ENCODE results near the gene ZDHHC14.

The ZDHHC14 gene

GRCh38 chr6:157361886-157362285 is 19.1 kb upstream of the ZDHHC14 start:
- no peak for TF ChIP-seq EZH2 (optimal IDR thresholded peaks at IDR 0.05; ENCODE audit: low read depth, low read length)
- no peak for TF ChIP-seq EZH2phosphoT487 (IDR thresholded peaks at IDR 0.05; ENCODE audit: low read length)
- TF ChIP-seq CTCF (IDR thresholded peaks at IDR 0.05; ENCODE audit: low read length): no peak
- no peak overlapping the region for H3K4me3 ChIP-seq (ENCODE audit: low read length)
- H3K9ac ChIP-seq (ENCODE audit: low read length): no peak overlapping the region
- no peaks in the 10 kb centered on the region for H3K9me2 ChIP-seq (replicated peaks; ENCODE audit: insufficient read depth, low read length)
- no peak for DNase-seq
- H3F3A ChIP-seq (ENCODE audit: insufficient read depth, low read length): no peaks in the 10 kb centered on the region
- H2AFZ ChIP-seq (ENCODE audit: low read length): no peak overlapping the region
- H3K4me1 ChIP-seq (ENCODE audit: low read length): no peaks in the 10 kb centered on the region
- H3K4me2 ChIP-seq (ENCODE audit: low read depth, low read length): no peak overlapping the region
- no peaks in the 10 kb centered on the region for H4K20me1 ChIP-seq (ENCODE audit: insufficient read depth, low read length)
- H3K36me3 ChIP-seq (replicated peaks; ENCODE audit: insufficient read depth, low read length): no peaks in the 10 kb centered on the region
- H3K79me2 ChIP-seq (ENCODE audit: low read length): no peaks in the 10 kb centered on the region
- H3K27ac ChIP-seq (ENCODE audit: low read length): no peak overlapping the region
- H3K27me3 ChIP-seq (replicated peaks; ENCODE audit: insufficient read depth, low read length): peaks cover 9% of the 10 kb centered on the region; the same call in 1 of the 2 replicates
- H3K9me3 ChIP-seq (replicated peaks; ENCODE audit: insufficient read depth, low read length): no peaks in the 10 kb centered on the region

GRCh38 chr6:157364705-157365104 is 16.3 kb upstream of the ZDHHC14 start:
- Histone ChIP-seq H3K9me2 (replicated peaks; ENCODE audit: insufficient read depth, low read length) (no peaks in the 10 kb centered on the region), H2AFZ (ENCODE audit: low read length) (no peak overlapping the region), H3K27ac (ENCODE audit: low read length) (no peak overlapping the region), H3K36me3 (replicated peaks; ENCODE audit: insufficient read depth, low read length) (no peaks in the 10 kb centered on the region), H3K4me3 (ENCODE audit: low read length) (no peak overlapping the region), H3F3A (ENCODE audit: insufficient read depth, low read length) (peaks cover 2% of the 10 kb centered on the region; the same call in 1 of the 2 replicates), H4K20me1 (ENCODE audit: insufficient read depth, low read length) (no peaks in the 10 kb centered on the region), H3K4me2 (ENCODE audit: low read depth, low read length) (no peak overlapping the region), H3K79me2 (ENCODE audit: low read length) (no peaks in the 10 kb centered on the region), H3K9ac (ENCODE audit: low read length) (no peak overlapping the region), H3K4me1 (ENCODE audit: low read length) (peaks cover 4% of the 10 kb centered on the region; the same call in 1 of the 2 replicates), H3K27me3 (replicated peaks; ENCODE audit: insufficient read depth, low read length) (peaks cover 15% of the 10 kb centered on the region), H3K9me3 (replicated peaks; ENCODE audit: insufficient read depth, low read length) (no peaks in the 10 kb centered on the region)
- DNase-seq: no peak
- TF ChIP-seq EZH2 (optimal IDR thresholded peaks at IDR 0.05; ENCODE audit: low read depth, low read length) (no peak), CTCF (IDR thresholded peaks at IDR 0.05; ENCODE audit: low read length) (no peak), EZH2phosphoT487 (IDR thresholded peaks at IDR 0.05; ENCODE audit: low read length) (no peak)

- Histone ChIP-seq H3K27ac (ENCODE audit: low read length) (no peak overlapping the region), H3K9me2 (replicated peaks; ENCODE audit: insufficient read depth, low read length) (no peaks in the 10 kb centered on the region), H3K27me3 (replicated peaks; ENCODE audit: insufficient read depth, low read length) (peaks cover 21% of the 10 kb centered on the region), H3K4me2 (ENCODE audit: low read depth, low read length) (no peak overlapping the region), H3K4me1 (ENCODE audit: low read length) (peaks cover 9% of the 10 kb centered on the region; the same call in 1 of the 2 replicates), H3K9ac (ENCODE audit: low read length) (no peak overlapping the region), H2AFZ (ENCODE audit: low read length) (no peak overlapping the region), H3K79me2 (ENCODE audit: low read length) (no peaks in the 10 kb centered on the region), H4K20me1 (ENCODE audit: insufficient read depth, low read length) (no peaks in the 10 kb centered on the region), H3K36me3 (replicated peaks; ENCODE audit: insufficient read depth, low read length) (no peaks in the 10 kb centered on the region), H3K4me3 (ENCODE audit: low read length) (no peak overlapping the region), H3F3A (ENCODE audit: insufficient read depth, low read length) (peaks cover 7% of the 10 kb centered on the region; the same call in 1 of the 2 replicates), H3K9me3 (replicated peaks; ENCODE audit: insufficient read depth, low read length) (no peaks in the 10 kb centered on the region)
- TF ChIP-seq EZH2phosphoT487 (IDR thresholded peaks at IDR 0.05; ENCODE audit: low read length): no peak
- no peak for TF ChIP-seq EZH2 (optimal IDR thresholded peaks at IDR 0.05; ENCODE audit: low read depth, low read length)
- no peak for TF ChIP-seq CTCF (IDR thresholded peaks at IDR 0.05; ENCODE audit: low read length)
- DNase-seq: no peak
Observed at GRCh38 chr6:157366648-157367047, 14.3 kb upstream of the ZDHHC14 start.
